ENCODE results near the gene CAGE1.

CAGE1 gene

GRCh38 chr6:7309050-7309449 lies 80.5 kb downstream of the CAGE1 start:
- DNase-seq (ENCODE audit: low read depth): no peak

DNA sequence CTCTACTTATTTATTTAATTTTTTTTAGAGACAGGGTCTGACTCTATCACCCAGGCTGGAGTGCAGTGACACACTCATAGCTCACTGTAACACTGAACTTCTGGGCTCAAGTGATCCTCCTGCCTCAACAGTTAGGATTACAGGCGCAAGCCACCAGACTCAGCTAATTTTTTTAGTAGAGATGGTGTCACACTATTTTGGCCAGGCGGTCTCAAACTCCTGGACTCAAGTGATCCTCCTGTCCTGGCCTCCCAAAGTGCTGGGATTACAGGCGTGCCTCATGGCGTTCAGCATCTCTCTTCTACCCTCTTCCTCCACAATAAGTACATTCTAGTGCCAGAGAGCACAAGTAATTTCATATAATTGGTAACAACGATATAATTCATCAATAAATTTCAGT lies 82.0 kb downstream of the CAGE1 start:
- DNase-seq (ENCODE audit: low read depth): no peak

GRCh38 chr6:7304821-7305220 lies 84.7 kb downstream of the CAGE1 start:
- DNase-seq (ENCODE audit: low read depth): no peak

GRCh38 chr6:7301702-7302101 lies 87.8 kb downstream of the CAGE1 start:
- no peak for DNase-seq (ENCODE audit: low read depth)

DNA sequence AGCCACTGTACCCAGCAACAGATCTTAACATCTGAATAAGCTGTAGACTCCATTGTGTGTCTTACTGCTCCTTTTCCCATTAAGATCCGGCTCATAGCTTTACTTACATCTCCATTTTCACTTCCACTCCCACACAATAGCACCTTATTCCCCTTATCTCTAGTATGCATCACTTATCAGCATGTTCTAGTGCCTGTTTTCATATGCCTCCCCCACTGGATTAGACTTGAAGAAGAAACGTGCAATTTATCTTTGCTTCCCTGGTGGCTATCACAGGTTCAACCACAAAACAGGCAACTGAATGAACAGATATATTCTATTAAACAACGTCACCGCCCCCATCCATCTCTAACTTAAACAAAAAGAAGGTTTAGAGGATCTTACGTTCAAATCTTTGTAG lies 88.6 kb downstream of the CAGE1 start:
- DNase-seq (ENCODE audit: low read depth): no peak

DNA sequence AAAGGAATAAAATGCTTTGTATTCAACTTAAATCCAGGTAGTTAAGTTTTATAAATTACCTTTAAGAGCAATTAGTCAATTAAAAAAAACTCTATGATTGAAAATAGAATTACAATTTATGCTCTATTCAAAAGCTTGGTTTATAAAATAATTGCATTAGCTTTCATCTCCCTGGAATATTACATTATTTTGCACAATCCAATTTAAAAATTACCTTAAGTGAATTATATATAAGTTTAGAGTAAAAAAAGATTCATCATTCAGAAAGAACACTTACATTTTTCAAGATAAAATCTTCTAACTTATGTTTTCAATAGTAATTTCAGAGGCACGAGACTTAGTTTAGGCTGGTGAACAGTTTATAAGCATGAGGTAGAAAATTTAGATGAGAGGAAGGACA lies 91.4 kb downstream of the CAGE1 start:
- no peak for DNase-seq (ENCODE audit: low read depth)

DNA sequence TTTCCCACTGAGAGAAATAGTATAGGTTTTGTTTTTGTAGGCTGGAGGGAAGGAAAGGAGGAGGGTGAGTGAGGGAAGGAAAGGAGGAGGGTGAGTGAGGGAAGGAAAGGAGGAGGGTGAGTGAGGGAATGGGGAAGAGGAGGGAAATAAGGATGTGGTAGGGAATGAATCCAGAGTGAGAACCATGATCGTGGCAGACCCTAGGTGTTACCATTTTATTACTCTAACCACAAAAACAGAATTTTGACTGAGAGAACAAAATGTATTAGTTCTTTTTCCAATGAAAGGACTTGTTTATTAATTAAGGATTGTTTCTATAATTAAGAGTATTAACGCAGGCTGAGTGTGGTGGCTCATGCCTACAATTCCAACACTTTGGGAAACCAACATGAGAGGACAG lies 92.9 kb downstream of the CAGE1 start:
- DNase-seq (ENCODE audit: low read depth): no peak

- DNase-seq (ENCODE audit: low read depth): no peak
These were observed 93.6 kb downstream of the CAGE1 start for GRCh38 chr6:7295916-7296315.

- no peak for DNase-seq (ENCODE audit: low read depth)
These were observed 96.8 kb downstream of the CAGE1 start for GRCh38 chr6:7292596-7293255.

GRCh38 chr6:7290079-7290478 lies 99.5 kb downstream of the CAGE1 start:
- DNase-seq (ENCODE audit: low read depth): no peak

GRCh38 chr6:7285416-7285815 lies 104.1 kb downstream of the CAGE1 start:
- DNase-seq (ENCODE audit: low read depth): no peak

GRCh38 chr6:7283676-7284075 lies 105.9 kb downstream of the CAGE1 start:
- DNase-seq (ENCODE audit: low read depth): no peak

- DNase-seq (ENCODE audit: low read depth): no peak
These were observed 107.2 kb downstream of the CAGE1 start for GRCh38 chr6:7282097-7282906.

Measured in stimulated activated CD8-positive, alpha-beta memory T cell treated with anti-CD3 and anti-CD28 coated beads, Interleukin-15, amount 100 ng/mL, for 24 hours (primary cell).